Hematopoietic multipotent progenitor cell treated with erythropoietin and hydrocortisone succinate and interleukin-3 and kit ligand, for 4 days (in vitro differentiated cells): Measurements from ENCODE around the gene SGSM1.

Source experiments
- DNase-seq: peaks from one replicate; pipeline ENCODE4 v3.0.0-alpha.2; 2015

Gene SGSM1

DNA sequence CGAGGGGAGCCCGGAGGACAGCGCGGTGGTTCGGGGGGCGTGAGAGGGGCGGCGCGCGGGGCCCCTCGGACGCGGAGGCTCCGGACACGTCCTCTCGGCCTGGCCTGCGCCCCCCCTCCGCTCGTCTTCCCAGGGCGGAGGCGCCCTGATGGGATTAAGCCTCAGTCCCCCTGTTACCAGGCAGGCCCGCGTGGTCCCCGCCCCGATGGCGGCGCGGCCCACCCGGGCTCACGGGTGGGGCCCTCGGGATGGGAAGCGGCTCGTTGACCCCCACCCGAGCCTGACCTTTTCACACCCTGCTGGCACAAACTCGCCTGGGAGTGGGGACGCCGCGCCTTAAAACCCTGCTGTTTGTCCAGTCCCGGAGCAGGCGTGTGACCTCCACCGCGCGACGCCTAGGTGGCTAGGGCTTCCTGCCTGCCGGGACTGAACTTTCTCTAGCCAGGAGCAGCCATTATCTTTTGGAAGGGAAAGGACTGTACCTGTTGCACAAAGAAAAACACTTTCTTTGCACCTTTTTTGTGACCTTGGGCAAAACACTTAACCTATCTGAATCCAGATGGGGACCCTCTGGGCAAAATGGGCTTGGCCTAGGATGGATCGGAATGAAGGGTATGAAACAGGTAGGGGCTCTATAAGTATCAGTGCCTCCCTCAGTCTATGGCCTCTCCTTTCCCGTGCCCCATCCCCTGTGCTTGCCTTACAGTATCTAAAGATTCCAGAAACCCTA, 147.5 kb downstream of the SGSM1 start:
- no peak for DNase-seq

GRCh38 chr22:24954114-24954463, 148.1 kb downstream of the SGSM1 start:
- no peak for DNase-seq

- DNase-seq: no peak
Observed at GRCh38 chr22:24954856-24955255, 148.8 kb downstream of the SGSM1 start.

- no peak for DNase-seq
Observed at GRCh38 chr22:24957043-24957442, 151.0 kb downstream of the SGSM1 start.

DNA sequence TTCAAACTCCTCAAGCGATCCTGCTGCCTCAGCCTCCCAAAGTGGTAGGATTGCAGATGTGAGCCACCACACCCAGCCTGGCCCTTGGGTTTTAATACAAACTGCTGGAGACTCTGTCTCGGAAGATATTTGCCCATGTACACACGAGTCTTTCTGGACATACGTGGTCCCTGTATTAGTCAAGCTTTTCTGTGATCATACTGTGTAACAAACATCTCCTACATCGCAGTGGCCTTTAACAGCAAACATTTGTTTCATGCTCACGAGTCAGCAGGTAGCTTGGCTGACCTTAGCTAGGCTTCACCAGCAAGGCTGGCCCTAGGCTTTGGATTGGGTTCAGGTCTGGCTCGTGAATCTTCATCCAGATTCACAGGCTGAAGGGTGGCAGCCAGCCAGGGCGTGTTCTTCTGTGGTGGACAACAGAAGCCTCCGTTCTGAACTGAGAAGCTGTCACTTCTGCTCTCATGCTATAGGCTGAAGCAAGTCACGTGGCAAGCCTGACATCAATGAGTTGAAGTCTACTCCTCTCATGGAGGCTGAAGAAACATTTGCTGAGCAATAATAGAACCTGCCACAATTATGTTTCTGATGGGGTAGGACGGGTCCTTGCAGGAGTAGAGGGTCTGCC, 155.3 kb downstream of the SGSM1 start:
- peak; percentile 16 for DNase-seq

DNA sequence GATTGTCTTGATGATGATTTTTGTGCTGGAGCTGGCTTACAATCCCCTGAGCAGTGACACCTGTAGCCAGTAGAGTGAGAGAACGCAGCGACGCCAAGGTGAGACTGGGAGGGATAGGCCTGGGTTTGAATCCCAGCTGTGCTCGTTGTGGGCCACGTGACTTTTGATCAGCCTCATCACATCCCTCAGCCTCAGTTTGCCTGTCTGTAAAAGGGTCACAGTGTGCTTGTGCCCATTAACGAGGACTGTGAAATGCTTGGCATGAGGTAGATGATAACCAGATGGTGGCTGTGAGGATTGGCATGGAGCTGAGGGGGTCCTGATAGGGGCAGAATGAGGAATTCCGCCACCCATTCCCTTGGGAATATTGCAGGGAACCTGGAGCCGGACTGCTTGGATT, 156.1 kb downstream of the SGSM1 start:
- no peak for DNase-seq

DNA sequence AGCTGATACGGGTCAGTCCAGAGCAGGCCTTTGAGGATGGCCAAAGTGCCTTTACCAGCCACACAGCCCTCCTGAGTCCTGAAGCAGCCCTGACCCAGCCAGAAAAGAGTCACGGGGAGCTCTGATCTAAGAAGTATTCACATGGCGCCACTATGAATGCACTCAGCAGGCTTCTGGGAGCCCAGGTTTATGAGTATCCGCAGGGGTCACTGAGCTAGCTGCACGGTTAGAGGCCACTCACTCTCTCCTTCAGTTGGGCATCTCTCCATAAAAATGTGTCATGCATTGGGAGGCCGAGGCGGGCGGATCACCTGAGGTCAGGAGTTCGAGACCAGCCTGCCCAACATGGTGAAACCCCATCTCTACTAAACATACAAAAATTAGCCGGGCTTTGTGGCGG, 156.8 kb downstream of the SGSM1 start:
- DNase-seq: no peak

DNA sequence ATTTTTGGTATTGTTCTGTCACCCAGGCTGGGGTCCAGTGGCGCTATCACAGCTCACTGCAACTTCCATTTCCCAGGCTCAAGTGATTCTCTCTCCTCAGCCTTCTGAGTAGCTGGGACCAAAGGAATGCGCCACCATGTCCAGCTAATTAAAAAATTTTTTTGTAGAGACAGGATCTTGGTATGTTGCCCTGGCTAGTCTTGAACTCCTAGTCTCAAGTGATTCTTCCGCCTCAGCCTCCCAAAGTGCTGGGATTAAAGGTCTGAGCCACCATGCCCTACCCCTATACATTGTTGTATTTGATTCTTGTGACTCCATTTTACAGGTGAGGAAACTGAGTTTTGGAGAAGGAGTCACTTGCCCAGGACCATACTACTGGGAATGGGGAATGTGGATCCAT, 158.4 kb downstream of the SGSM1 start:
- no peak for DNase-seq

DNA sequence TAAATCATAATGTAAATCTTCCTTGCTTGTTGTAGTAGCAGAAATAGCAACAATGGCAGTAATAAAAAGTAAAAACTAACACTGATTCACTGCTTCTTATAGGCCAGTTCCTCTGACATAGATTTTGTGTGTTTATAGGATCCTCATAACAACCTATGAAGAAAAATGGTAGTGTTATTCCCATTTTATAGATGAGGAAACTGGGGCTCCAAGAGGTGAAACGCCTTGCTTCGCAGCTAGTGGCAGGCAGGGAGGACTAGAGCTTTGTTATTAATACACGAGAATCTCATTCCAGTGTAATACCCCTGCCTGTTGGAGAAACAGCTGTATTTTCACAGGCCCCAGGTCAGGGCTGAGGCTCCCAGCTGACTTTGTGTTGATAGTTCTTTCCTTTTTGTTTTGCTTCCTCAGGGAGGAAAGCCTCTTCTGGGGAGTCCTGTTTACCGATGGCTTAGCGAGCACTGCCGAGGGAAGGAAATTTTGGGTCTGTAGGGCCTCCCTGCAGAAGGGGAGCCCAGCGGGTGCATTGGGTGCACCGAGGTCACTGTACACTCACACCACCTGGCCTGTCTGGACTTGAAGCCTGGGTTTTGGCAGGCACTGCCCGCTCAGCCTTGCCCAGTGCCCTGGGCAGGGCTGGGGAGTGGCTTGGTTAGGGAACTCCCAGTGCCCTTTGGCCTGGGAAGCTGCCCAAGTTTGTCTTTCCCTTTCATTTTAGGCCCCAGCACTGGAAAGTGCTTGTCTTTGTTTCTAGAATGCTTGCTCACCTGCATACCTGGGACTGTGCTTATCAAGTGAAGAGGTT, 160.0 kb downstream of the SGSM1 start:
- DNase-seq: no peak

DNA sequence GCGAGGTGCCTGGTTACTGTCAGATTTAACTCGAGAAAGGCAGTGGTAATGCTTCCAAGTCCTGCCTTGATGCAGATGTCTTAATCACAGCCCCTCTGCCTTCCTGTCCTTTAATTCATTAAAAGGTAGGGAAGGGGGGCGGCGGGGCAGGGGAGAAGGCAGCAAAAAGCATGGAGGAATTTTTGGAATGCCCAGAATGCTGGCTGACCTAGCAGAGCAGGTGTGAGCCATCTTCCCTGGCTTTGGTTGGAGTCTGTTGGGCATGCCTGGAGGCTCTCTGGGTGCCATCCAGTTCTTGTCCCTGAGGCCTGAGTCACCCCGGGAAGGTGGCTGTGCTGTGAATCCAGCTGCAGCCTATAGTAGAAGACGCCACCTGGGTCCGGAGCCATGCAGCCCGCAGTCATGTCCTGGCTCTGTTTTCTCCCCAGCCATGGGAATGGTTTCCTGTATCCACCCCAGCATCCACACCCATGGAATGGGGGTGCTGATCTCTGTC, 162.1 kb downstream of the SGSM1 start:
- no peak for DNase-seq

GRCh38 chr22:24969560-24970301, 163.7 kb downstream of the SGSM1 start:
- no peak for DNase-seq

- DNase-seq: no peak
Observed at GRCh38 chr22:24972369-24972768, 166.4 kb downstream of the SGSM1 start.

- no peak for DNase-seq
Observed at GRCh38 chr22:24973872-24974271, 167.9 kb downstream of the SGSM1 start.

DNA sequence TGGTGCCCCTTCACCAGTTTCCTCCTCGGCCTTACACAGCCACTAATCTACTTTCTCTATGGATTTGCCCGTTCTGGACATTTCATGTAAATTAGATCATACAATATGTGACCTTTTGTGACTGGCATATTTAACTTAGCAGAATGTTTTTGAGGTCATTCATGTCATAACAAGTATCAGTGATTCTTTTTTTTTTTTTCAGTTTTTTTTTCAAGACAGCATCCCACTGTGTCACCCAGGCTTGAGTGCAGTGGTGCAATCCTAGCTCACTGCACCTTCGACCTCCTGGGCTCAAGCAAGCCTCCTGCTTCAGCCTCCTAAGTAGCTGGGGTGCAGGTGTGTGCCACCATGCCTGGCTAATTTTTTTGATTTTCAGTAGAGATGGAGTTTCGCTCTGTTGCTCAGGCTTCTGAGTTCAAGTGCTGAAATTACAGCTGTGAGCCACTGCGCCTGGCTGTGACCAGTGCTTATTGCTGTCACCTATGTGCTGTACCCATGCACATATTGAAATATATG, 169.2 kb downstream of the SGSM1 start:
- no peak for DNase-seq

GRCh38 chr22:24975813-24976341, 169.9 kb downstream of the SGSM1 start:
- no peak for DNase-seq

DNA sequence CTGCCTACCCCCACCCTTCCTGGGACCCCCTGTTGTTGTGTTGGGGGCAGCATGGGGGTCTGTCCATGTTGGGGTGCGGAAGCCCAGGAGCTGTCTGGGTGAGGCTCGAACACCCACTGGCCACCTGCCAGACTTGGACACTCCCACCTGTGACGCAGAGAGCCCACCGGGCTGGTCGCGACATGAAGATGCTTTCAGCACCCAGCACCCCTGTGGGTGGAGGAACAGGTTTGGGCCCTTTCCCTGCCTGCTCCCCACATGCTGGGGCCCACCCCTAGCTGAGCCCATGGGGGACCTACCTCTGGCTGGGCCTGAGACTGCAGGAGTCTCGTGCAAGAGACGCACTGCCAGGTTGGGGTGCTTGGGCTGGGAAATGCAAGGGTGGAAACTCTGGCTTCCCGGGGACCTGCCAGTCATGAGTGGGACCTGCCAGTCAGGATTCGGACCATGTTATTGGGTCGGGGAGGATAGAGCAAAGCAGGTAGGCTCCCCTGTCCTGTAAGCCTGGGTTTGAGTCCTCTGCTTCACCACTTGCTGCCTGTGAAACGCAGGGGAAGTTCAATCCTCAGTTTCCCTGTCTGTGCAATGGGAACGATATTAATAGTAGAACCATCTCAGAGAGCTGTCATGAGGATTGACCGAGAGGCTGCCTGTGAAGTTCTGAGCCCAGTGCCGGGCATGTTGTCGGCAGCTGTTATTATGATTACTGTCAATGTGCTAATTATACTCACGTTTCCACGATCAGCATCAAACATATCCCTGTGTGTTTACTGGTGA, 170.6 kb downstream of the SGSM1 start:
- no peak for DNase-seq
